SK-N-SH treated with all-trans-retinoic acid at 6 μM for 48 hours (cell line): ENCODE data around the gene PQBP1.
A peak's percentile ranks its signal among the peaks of the same experiment; 100 is the strongest.

Experiments
- ATAC-seq: fragments of 200-7000 bp; cut with Tn5 transposase; 3 replicates; pipeline ENCODE4 v1.9.1; 2020; ENCODE audit warnings: mild to moderate bottlenecking, moderate library complexity
- BACH2 ChIP-seq: fragments of 250-450 bp; sonication (Bioruptor Pico); IDR thresholded peaks from 2 replicates; pipeline ENCODE4 v1.9.0; 2021; ENCODE audit warnings: mild to moderate bottlenecking, borderline replicate concordance
- CSDC2 ChIP-seq: fragments of 250-450 bp; sonication (Bioruptor Pico); IDR thresholded peaks from 2 replicates; pipeline ENCODE4 v1.5.0; 2020; ENCODE audit warnings: mild to moderate bottlenecking, moderate library complexity
- CSRNP3 ChIP-seq: fragments of 250-450 bp; sonication (Bioruptor Pico); IDR thresholded peaks from 2 replicates; pipeline ENCODE4 v1.5.1; 2021; ENCODE audit warnings: mild to moderate bottlenecking, moderate library complexity
- ISL1 ChIP-seq: fragments of 250-450 bp; sonication (Bioruptor Pico); IDR thresholded peaks from 2 replicates; pipeline ENCODE4 v2.1.2; 2022; ENCODE audit warnings: mild to moderate bottlenecking, moderate library complexity
- OSR1 ChIP-seq: fragments of 250-450 bp; sonication (Bioruptor Pico); IDR thresholded peaks from 2 replicates; pipeline ENCODE4 v1.8.0; 2022; ENCODE audit warnings: moderate library complexity, mild to moderate bottlenecking, inconsistent platforms
- PPARA ChIP-seq: fragments of 250-450 bp; sonication (Bioruptor Pico); IDR thresholded peaks from 2 replicates; pipeline ENCODE4 v1.5.0; 2020; ENCODE audit warnings: mild to moderate bottlenecking, borderline replicate concordance
- RARB ChIP-seq: fragments of 250-450 bp; sonication (Bioruptor Pico); IDR thresholded peaks from 2 replicates; pipeline ENCODE4 v1.8.0; 2021; ENCODE audit warnings: mild to moderate bottlenecking, moderate library complexity
- TCF4 ChIP-seq: fragments of 250-450 bp; sonication (Bioruptor Pico); IDR thresholded peaks from 2 replicates; pipeline ENCODE4 v1.8.0; 2021; ENCODE audit warnings: mild to moderate bottlenecking, moderate library complexity, borderline replicate concordance
- TOX ChIP-seq: fragments of 250-450 bp; sonication (Bioruptor Pico); IDR thresholded peaks from 2 replicates; pipeline ENCODE4 v1.8.0; 2021; ENCODE audit warnings: mild to moderate bottlenecking, moderate library complexity, borderline replicate concordance
- TSHZ2 ChIP-seq: fragments of 250-450 bp; sonication (Bioruptor Pico); IDR thresholded peaks from 2 replicates; pipeline ENCODE4 v1.5.0; 2020; ENCODE audit warnings: mild to moderate bottlenecking, moderate library complexity
- ZC3H10 ChIP-seq: fragments of 250-450 bp; sonication (Bioruptor Pico); IDR thresholded peaks from 2 replicates; pipeline ENCODE4 v1.5.1; 2021; ENCODE audit warnings: mild to moderate bottlenecking, moderate library complexity
- ZFP3 ChIP-seq: fragments of 250-450 bp; sonication (Bioruptor Pico); IDR thresholded peaks from 2 replicates; pipeline ENCODE4 v1.5.0; 2020; ENCODE audit warnings: mild to moderate bottlenecking, moderate library complexity
- ZNF565 ChIP-seq: fragments of 450-650 bp; formaldehyde crosslinking; conservative IDR thresholded peaks from 2 replicates; pipeline ENCODE4 v1.5.0; 2020; ENCODE audit warnings: low read depth, mild to moderate bottlenecking, moderate library complexity
- ZNF8 ChIP-seq: fragments of 450-650 bp; formaldehyde crosslinking; IDR thresholded peaks from 2 replicates; pipeline ENCODE4 v1.5.0; 2020; ENCODE audit warnings: mild to moderate bottlenecking, moderate library complexity
- TF ChIP-seq, protein P1 (sequence below): fragments of 250-450 bp; sonication (Bioruptor Pico); IDR thresholded peaks from 2 replicates; pipeline ENCODE4 v1.8.0; 2021; ENCODE audit warnings: low read depth, mild to moderate bottlenecking, moderate library complexity, borderline replicate concordance
- TF ChIP-seq, protein P2 (sequence below): fragments of 250-450 bp; sonication (Bioruptor Pico); IDR thresholded peaks from 2 replicates; pipeline ENCODE4 v1.8.0; 2020; ENCODE audit warnings: mild to moderate bottlenecking, moderate library complexity, borderline replicate concordance
- TF ChIP-seq, protein P3 (sequence below): fragments of 250-450 bp; sonication (Bioruptor Pico); IDR thresholded peaks from 2 replicates; pipeline ENCODE4 v1.5.1; 2020; ENCODE audit warnings: low read depth, mild to moderate bottlenecking, moderate library complexity

Gene PQBP1

GRCh38 chrX:48893556-48894348 is 4.0 kb upstream of the PQBP1 start (continued):
- no peak for TF ChIP-seq ISL1 (CRISPR knock-in tag)
- no peak for TF ChIP-seq CSDC2 (CRISPR knock-in tag)

GRCh38 chrX:48894891-48895290 is 2.8 kb upstream of the PQBP1 start:
- ATAC-seq: no peak
- no peak for TF ChIP-seq ZNF8 (CRISPR knock-in tag)
- no peak for TF ChIP-seq ZNF565 (CRISPR knock-in tag)
- TF ChIP-seq, protein P1, sequence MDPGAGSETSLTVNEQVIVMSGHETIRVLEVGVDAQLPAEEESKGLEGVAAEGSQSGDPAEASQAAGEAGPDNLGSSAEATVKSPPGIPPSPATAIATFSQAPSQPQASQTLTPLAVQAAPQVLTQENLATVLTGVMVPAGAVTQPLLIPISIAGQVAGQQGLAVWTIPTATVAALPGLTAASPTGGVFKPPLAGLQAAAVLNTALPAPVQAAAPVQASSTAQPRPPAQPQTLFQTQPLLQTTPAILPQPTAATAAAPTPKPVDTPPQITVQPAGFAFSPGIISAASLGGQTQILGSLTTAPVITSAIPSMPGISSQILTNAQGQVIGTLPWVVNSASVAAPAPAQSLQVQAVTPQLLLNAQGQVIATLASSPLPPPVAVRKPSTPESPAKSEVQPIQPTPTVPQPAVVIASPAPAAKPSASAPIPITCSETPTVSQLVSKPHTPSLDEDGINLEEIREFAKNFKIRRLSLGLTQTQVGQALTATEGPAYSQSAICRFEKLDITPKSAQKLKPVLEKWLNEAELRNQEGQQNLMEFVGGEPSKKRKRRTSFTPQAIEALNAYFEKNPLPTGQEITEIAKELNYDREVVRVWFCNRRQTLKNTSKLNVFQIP: no peak
- TF ChIP-seq, protein P2, sequence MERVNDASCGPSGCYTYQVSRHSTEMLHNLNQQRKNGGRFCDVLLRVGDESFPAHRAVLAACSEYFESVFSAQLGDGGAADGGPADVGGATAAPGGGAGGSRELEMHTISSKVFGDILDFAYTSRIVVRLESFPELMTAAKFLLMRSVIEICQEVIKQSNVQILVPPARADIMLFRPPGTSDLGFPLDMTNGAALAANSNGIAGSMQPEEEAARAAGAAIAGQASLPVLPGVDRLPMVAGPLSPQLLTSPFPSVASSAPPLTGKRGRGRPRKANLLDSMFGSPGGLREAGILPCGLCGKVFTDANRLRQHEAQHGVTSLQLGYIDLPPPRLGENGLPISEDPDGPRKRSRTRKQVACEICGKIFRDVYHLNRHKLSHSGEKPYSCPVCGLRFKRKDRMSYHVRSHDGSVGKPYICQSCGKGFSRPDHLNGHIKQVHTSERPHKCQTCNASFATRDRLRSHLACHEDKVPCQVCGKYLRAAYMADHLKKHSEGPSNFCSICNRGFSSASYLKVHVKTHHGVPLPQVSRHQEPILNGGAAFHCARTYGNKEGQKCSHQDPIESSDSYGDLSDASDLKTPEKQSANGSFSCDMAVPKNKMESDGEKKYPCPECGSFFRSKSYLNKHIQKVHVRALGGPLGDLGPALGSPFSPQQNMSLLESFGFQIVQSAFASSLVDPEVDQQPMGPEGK: no peak
- TF ChIP-seq OSR1 (CRISPR knock-in tag): no peak
- no peak for TF ChIP-seq CSDC2 (CRISPR knock-in tag)
- no peak for TF ChIP-seq BACH2 (CRISPR knock-in tag)
- TF ChIP-seq CSRNP3: no peak
- no peak for TF ChIP-seq RARB
- no peak for TF ChIP-seq TOX (CRISPR knock-in tag)
- no peak for TF ChIP-seq TSHZ2 (CRISPR knock-in tag)
- TF ChIP-seq ZC3H10: no peak
- no peak for TF ChIP-seq ZFP3 (CRISPR knock-in tag)
- TF ChIP-seq, all 23 proteins: peak for 0

- no peak for TF ChIP-seq RARB
- no peak for TF ChIP-seq TOX (CRISPR knock-in tag)
- no peak for TF ChIP-seq TSHZ2 (CRISPR knock-in tag)
- TF ChIP-seq ZC3H10: no peak
- TF ChIP-seq ZFP3 (CRISPR knock-in tag): no peak
- no peak for TF ChIP-seq ISL1 (CRISPR knock-in tag)
- TF ChIP-seq CSDC2 (CRISPR knock-in tag): no peak
- no peak for TF ChIP-seq BACH2 (CRISPR knock-in tag)
- no peak for TF ChIP-seq TCF4
- TF ChIP-seq, all 23 proteins: peak for 0
- no peak for ATAC-seq
Measured at GRCh38 chrX:48896611-48897011, 1.1 kb upstream of the PQBP1 start.

DNA sequence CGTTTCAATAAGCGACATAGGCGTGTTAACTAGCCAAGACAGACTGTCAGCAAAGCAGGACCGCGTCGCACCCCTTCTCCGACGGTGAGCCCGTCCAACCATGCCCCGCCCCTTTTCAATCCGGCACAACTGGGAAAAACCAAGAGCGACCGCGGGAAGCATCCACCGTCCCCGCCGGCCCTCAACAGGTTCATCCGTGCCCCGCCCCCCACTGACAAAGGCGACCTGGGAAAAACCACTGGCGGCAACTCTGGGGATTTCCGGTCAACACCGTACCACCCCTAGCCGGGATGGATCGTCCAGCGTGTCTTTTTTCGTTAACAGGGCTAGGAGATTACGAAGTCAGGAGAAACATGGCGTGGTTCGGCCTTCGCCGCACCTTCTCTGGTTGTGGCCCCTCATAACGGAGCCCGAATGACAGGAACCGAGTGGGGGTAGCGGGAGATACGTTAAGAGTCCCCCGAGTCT is 539 bp upstream of the PQBP1 start:
- ATAC-seq: peak; percentile 62
- no peak for TF ChIP-seq OSR1 (CRISPR knock-in tag)
- TF ChIP-seq, protein P3, sequence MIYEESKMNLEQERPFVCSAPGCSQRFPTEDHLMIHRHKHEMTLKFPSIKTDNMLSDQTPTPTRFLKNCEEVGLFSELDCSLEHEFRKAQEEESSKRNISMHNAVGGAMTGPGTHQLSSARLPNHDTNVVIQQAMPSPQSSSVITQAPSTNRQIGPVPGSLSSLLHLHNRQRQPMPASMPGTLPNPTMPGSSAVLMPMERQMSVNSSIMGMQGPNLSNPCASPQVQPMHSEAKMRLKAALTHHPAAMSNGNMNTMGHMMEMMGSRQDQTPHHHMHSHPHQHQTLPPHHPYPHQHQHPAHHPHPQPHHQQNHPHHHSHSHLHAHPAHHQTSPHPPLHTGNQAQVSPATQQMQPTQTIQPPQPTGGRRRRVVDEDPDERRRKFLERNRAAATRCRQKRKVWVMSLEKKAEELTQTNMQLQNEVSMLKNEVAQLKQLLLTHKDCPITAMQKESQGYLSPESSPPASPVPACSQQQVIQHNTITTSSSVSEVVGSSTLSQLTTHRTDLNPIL (CRISPR knock-in tag): no peak
- TF ChIP-seq ZNF8 (CRISPR knock-in tag): no peak
- TF ChIP-seq, protein P1: no peak
- TF ChIP-seq, protein P2: no peak
- TF ChIP-seq TCF4: no peak
- no peak for TF ChIP-seq ZFP3 (CRISPR knock-in tag)
- TF ChIP-seq TOX (CRISPR knock-in tag): no peak
- no peak for TF ChIP-seq ZC3H10
- no peak for TF ChIP-seq PPARA (CRISPR knock-in tag)
